HepG2 (cell line): Measurements from ENCODE around the gene AK3. TPM values are rescaled to one million over a fixed set of nuclear protein-coding genes. Genes with fewer than 3 reads are reported as not detected.

Experiments used
- BORCS8-MEF2B ChIP-seq: sonication (generic); formaldehyde crosslinking; IDR thresholded peaks from 2 replicates; pipeline ENCODE4 v1.8.0; 2022; ENCODE audit warnings: mild to moderate bottlenecking, missing genetic modification reagents
- CC2D1A ChIP-seq: sonication (generic); formaldehyde crosslinking; IDR thresholded peaks from 2 replicates; pipeline ENCODE4 v1.8.1; 2023; ENCODE audit warnings: mild to moderate bottlenecking, missing genetic modification reagents
- ELF4 ChIP-seq: sonication (generic); formaldehyde crosslinking; IDR thresholded peaks from 2 replicates; pipeline ENCODE4 v1.5.0; 2020; ENCODE audit warnings: missing genetic modification reagents, mild to moderate bottlenecking, moderate library complexity, borderline replicate concordance
- GFI1 ChIP-seq: sonication (generic); formaldehyde crosslinking; IDR thresholded peaks from 2 replicates; pipeline ENCODE4 v1.5.0; 2020; ENCODE audit warnings: missing genetic modification reagents, mild to moderate bottlenecking, borderline replicate concordance
- GLI4 ChIP-seq: sonication (generic); formaldehyde crosslinking; IDR thresholded peaks from 2 replicates; pipeline ENCODE4 v1.5.1; 2020; ENCODE audit warnings: missing genetic modification reagents, mild to moderate bottlenecking, moderate library complexity, borderline replicate concordance
- HDAC2 ChIP-seq: sonication (generic); formaldehyde crosslinking; IDR thresholded peaks from 2 replicates; pipeline ENCODE4 v1.4.0; 2020; ENCODE audit warnings: missing genetic modification reagents
- HMGA1 ChIP-seq: sonication (generic); formaldehyde crosslinking; conservative IDR thresholded peaks from 2 replicates; pipeline ENCODE4 v1.4.0; 2020; ENCODE audit warnings: missing genetic modification reagents
- MED1 ChIP-seq: sonication (generic); formaldehyde crosslinking; IDR thresholded peaks from 2 replicates; pipeline ENCODE4 v1.4.0; 2020; ENCODE audit warnings: missing genetic modification reagents
- MLLT10 ChIP-seq: sonication (generic); formaldehyde crosslinking; IDR thresholded peaks from 2 replicates; pipeline ENCODE4 v1.4.0; 2020; ENCODE audit warnings: missing genetic modification reagents
- MYC ChIP-seq: sonication (generic); formaldehyde crosslinking; IDR thresholded peaks from 2 replicates; pipeline ENCODE4 v1.9.0; 2021; ENCODE audit warnings: missing genetic modification reagents, borderline replicate concordance
- NR3C1 ChIP-seq: sonication (generic); formaldehyde crosslinking; IDR thresholded peaks from 2 replicates; pipeline ENCODE4 v1.4.0; 2020; ENCODE audit warnings: missing genetic modification reagents
- SATB2 ChIP-seq: sonication (generic); formaldehyde crosslinking; IDR thresholded peaks from 2 replicates; pipeline ENCODE4 v1.5.0; 2020; ENCODE audit warnings: missing genetic modification reagents
- SP140L ChIP-seq: sonication (generic); formaldehyde crosslinking; IDR thresholded peaks from 2 replicates; pipeline ENCODE4 v1.4.0; 2020; ENCODE audit warnings: missing genetic modification reagents, borderline replicate concordance
- TBL1XR1 ChIP-seq: fragments of 150-350 bp; IDR thresholded peaks from 2 replicates; pipeline ENCODE4 v1.6.1; 2014; ENCODE audit warnings: borderline replicate concordance, low read length; ENCODE audit not compliant: partially characterized antibody
- ZNF10 ChIP-seq: sonication (generic); formaldehyde crosslinking; IDR thresholded peaks from 2 replicates; pipeline ENCODE4 v1.4.0; 2020; ENCODE audit warnings: mild to moderate bottlenecking, low read depth, missing genetic modification reagents, borderline replicate concordance
- ZNF263 ChIP-seq: sonication (generic); formaldehyde crosslinking; IDR thresholded peaks from 2 replicates; pipeline ENCODE4 v1.4.0; 2020; ENCODE audit warnings: missing genetic modification reagents
- ZNF567 ChIP-seq: sonication (generic); formaldehyde crosslinking; IDR thresholded peaks from 2 replicates; pipeline ENCODE4 v1.8.1; 2023; ENCODE audit warnings: mild to moderate bottlenecking, missing genetic modification reagents, borderline replicate concordance
- polyA plus RNA-seq, 8 experiments: library from polyadenylated mRNA; depleted of rRNA in 3 of 8; stranded (reverse) in 7 of 8; unstranded in 1 of 8; fragments of >200 nt; fragmentation: Illumina TruSeq in 4 of 8; extraction: Trizol in 4 of 8; gene quantifications; 2 replicates each; pipeline versions ENCODE4 v1.2.1 to v1.2.3, GENCODE V29; 2011 to 2016; ENCODE audit warnings: low read depth in 4 of 8, missing spikeins in 1 of 8, mixed read lengths in 1 of 8; ENCODE audit not compliant: insufficient read depth in 1 of 8
- total RNA-seq, 5 experiments: library from RNA; depleted of rRNA; stranded (reverse); fragments of >200 nt; fragmentation: Illumina TruSeq; extraction: Trizol; gene quantifications; 2 replicates each; pipeline ENCODE4 v1.2.3, GENCODE V29; 2016; ENCODE audit warnings: low read depth in 1 of 5
- TF ChIP-seq, protein P1 (sequence below): sonication (generic); formaldehyde crosslinking; IDR thresholded peaks from 2 replicates; pipeline ENCODE4 v1.4.0; 2020; ENCODE audit warnings: missing genetic modification reagents
- TF ChIP-seq, protein P2 (sequence below): sonication (generic); formaldehyde crosslinking; IDR thresholded peaks from 2 replicates; pipeline ENCODE4 v1.5.1; 2020; ENCODE audit warnings: mild to moderate bottlenecking, missing genetic modification reagents, moderate library complexity
- TF ChIP-seq, protein P3 (sequence below): sonication (generic); formaldehyde crosslinking; conservative IDR thresholded peaks from 2 replicates; pipeline ENCODE4 v1.4.0; 2020; ENCODE audit warnings: missing genetic modification reagents
- TF ChIP-seq, protein P4 (sequence below): sonication (generic); formaldehyde crosslinking; IDR thresholded peaks from 2 replicates; pipeline ENCODE4 v1.8.0; 2022; ENCODE audit warnings: missing genetic modification reagents, mild to moderate bottlenecking, moderate library complexity, borderline replicate concordance

AK3 gene
- total and polyA plus RNA-seq, 2 of the 13 experiments (the other 11 are each of a cell fraction or from before 2014, with no cell fraction given) = 76.8 to 109 TPM

DNA sequence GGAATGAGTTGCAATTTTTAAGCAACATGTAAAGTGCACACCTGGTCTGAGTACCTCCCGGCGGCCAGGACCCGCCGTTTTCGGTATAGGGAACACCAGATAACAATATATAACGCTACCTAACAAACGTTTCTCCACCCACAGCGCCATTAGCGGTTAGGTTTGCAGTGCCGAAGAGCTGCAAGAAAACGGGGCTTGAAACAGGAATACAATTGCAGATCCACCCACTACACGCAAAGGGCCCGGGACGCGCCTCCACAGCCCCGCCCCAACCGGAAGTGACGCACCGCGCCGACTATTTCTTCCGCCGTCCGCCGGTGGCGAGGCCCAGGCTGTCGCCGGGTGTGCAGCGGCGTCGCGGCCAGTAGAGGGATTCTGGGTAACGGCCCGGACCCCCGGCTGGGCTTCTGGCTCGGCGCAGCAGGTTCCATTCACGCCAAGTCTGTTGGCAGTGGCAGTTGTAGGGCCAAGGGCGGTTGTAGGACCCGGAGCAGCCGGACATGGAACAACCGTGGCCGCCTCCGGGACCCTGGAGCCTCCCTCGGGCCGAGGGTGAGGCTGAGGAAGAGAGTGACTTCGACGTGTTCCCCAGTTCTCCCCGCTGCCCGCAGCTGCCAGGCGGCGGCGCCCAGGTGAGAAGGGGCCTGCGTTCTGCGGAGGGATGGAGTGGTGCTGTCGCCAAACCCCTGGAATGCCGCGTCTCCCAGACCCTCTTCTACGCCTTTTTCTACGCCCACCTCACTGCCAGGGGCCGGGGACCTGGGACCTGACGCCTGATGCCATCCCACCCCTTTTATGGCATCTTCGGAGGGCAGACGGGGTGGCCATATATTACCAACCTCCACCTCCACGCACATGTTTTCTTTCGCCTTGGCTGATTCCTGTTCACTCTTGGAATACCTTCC, 61.5 kb downstream of the AK3 start, which contains the start of gene CDC37L1 (continued):
- TF ChIP-seq, protein P1, sequence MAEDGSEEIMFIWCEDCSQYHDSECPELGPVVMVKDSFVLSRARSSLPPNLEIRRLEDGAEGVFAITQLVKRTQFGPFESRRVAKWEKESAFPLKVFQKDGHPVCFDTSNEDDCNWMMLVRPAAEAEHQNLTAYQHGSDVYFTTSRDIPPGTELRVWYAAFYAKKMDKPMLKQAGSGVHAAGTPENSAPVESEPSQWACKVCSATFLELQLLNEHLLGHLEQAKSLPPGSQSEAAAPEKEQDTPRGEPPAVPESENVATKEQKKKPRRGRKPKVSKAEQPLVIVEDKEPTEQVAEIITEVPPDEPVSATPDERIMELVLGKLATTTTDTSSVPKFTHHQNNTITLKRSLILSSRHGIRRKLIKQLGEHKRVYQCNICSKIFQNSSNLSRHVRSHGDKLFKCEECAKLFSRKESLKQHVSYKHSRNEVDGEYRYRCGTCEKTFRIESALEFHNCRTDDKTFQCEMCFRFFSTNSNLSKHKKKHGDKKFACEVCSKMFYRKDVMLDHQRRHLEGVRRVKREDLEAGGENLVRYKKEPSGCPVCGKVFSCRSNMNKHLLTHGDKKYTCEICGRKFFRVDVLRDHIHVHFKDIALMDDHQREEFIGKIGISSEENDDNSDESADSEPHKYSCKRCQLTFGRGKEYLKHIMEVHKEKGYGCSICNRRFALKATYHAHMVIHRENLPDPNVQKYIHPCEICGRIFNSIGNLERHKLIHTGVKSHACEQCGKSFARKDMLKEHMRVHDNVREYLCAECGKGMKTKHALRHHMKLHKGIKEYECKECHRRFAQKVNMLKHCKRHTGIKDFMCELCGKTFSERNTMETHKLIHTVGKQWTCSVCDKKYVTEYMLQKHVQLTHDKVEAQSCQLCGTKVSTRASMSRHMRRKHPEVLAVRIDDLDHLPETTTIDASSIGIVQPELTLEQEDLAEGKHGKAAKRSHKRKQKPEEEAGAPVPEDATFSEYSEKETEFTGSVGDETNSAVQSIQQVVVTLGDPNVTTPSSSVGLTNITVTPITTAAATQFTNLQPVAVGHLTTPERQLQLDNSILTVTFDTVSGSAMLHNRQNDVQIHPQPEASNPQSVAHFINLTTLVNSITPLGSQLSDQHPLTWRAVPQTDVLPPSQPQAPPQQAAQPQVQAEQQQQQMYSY = peak; percentile 43; the same call in 1 of the 2 replicates
- TF ChIP-seq HMGA1 (CRISPR knock-in tag) = no peak
- TF ChIP-seq, protein P2, sequence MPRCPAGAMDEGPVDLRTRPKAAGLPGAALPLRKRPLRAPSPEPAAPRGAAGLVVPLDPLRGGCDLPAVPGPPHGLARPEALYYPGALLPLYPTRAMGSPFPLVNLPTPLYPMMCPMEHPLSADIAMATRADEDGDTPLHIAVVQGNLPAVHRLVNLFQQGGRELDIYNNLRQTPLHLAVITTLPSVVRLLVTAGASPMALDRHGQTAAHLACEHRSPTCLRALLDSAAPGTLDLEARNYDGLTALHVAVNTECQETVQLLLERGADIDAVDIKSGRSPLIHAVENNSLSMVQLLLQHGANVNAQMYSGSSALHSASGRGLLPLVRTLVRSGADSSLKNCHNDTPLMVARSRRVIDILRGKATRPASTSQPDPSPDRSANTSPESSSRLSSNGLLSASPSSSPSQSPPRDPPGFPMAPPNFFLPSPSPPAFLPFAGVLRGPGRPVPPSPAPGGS (CRISPR knock-in tag) = peak; percentile 78; the same call in 1 of the 2 replicates
- TF ChIP-seq MLLT10 = no peak
- TF ChIP-seq, protein P3, sequence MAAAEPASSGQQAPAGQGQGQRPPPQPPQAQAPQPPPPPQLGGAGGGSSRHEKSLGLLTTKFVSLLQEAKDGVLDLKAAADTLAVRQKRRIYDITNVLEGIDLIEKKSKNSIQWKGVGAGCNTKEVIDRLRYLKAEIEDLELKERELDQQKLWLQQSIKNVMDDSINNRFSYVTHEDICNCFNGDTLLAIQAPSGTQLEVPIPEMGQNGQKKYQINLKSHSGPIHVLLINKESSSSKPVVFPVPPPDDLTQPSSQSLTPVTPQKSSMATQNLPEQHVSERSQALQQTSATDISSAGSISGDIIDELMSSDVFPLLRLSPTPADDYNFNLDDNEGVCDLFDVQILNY (CRISPR knock-in tag) = 0 out of 2 replicates have a peak, but pooled peaks have one; percentile 51
- 0 out of 2 replicates have a peak, but pooled peaks have one; percentile 32 for TF ChIP-seq CC2D1A (CRISPR knock-in tag)
- TF ChIP-seq ZNF263 (CRISPR knock-in tag) = no peak; the same call in 1 of the 2 replicates
- peak; percentile 90 for TF ChIP-seq MED1 (CRISPR knock-in tag)
- TF ChIP-seq MYC (CRISPR knock-in tag) = peak; percentile 64
- no peak for TF ChIP-seq NR3C1
- TF ChIP-seq, protein P4, sequence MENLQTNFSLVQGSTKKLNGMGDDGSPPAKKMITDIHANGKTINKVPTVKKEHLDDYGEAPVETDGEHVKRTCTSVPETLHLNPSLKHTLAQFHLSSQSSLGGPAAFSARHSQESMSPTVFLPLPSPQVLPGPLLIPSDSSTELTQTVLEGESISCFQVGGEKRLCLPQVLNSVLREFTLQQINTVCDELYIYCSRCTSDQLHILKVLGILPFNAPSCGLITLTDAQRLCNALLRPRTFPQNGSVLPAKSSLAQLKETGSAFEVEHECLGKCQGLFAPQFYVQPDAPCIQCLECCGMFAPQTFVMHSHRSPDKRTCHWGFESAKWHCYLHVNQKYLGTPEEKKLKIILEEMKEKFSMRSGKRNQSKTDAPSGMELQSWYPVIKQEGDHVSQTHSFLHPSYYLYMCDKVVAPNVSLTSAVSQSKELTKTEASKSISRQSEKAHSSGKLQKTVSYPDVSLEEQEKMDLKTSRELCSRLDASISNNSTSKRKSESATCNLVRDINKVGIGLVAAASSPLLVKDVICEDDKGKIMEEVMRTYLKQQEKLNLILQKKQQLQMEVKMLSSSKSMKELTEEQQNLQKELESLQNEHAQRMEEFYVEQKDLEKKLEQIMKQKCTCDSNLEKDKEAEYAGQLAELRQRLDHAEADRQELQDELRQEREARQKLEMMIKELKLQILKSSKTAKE (CRISPR knock-in tag) = no peak; the same call in 1 of the 2 replicates
- 0 out of 2 replicates have a peak, but pooled peaks have one; percentile 15 for TF ChIP-seq SP140L (CRISPR knock-in tag)
- no peak for TF ChIP-seq ELF4 (CRISPR knock-in tag)
- peak; percentile 75 for TF ChIP-seq HDAC2
- TF ChIP-seq BORCS8-MEF2B (CRISPR knock-in tag) = no peak; the same call in 1 of the 2 replicates
- TF ChIP-seq GFI1 = peak; percentile 72; the same call in 1 of the 2 replicates
- no peak for TF ChIP-seq GLI4 (CRISPR knock-in tag)
- 0 out of 2 replicates have a peak, but pooled peaks have one; percentile 64 for TF ChIP-seq ZNF567 (CRISPR knock-in tag)
- TF ChIP-seq SATB2 (CRISPR knock-in tag) = peak; percentile 55; the same call in 1 of the 2 replicates
- no peak for TF ChIP-seq ZNF10 (CRISPR knock-in tag)
- TF ChIP-seq TBL1XR1 = peak; percentile 11
